Activated CD4-positive, alpha-beta T cell treated with anti-CD3 and anti-CD28 coated beads for 24 hours (primary cell): Measurements from ENCODE around the gene CRTC1.

Source experiments
- DNase-seq, 2 donors: peaks; one replicate each; pipeline ENCODE4 v3.0.0-alpha.2; 2020; ENCODE audit warnings: low read depth in 2 of 2

Gene CRTC1

GRCh38 chr19:18651300-18651699 lies 32.2 kb upstream of the CRTC1 start:
- DNase-seq = no peak

- no peak for DNase-seq
Measured at GRCh38 chr19:18651733-18652132, 31.7 kb upstream of the CRTC1 start.

GRCh38 chr19:18653853-18654252 lies 29.6 kb upstream of the CRTC1 start:
- DNase-seq = no peak

GRCh38 chr19:18654469-18654868 lies 29.0 kb upstream of the CRTC1 start:
- DNase-seq = no peak

GRCh38 chr19:18655173-18655844 lies 28.2 kb upstream of the CRTC1 start:
- no peak for DNase-seq

- no peak for DNase-seq
Measured at GRCh38 chr19:18656337-18657086, 27.0 kb upstream of the CRTC1 start.

- DNase-seq = no peak
Measured at GRCh38 chr19:18657590-18658365, 25.7 kb upstream of the CRTC1 start.

- no peak for DNase-seq
Measured at GRCh38 chr19:18658366-18658855, 25.1 kb upstream of the CRTC1 start.

- DNase-seq = no peak
Measured at GRCh38 chr19:18659281-18660050, 24.0 kb upstream of the CRTC1 start.

GRCh38 chr19:18660051-18660910 lies 23.2 kb upstream of the CRTC1 start:
- no peak for DNase-seq

- no peak for DNase-seq
Measured at GRCh38 chr19:18660939-18661670, 22.4 kb upstream of the CRTC1 start.

- DNase-seq = no peak
Measured at GRCh38 chr19:18662972-18663732, 20.3 kb upstream of the CRTC1 start.

GRCh38 chr19:18663940-18664530 lies 19.4 kb upstream of the CRTC1 start:
- DNase-seq = no peak

GRCh38 chr19:18665771-18666202 lies 17.7 kb upstream of the CRTC1 start:
- DNase-seq = no peak

GRCh38 chr19:18666317-18666716 lies 17.2 kb upstream of the CRTC1 start:
- DNase-seq = no peak

GRCh38 chr19:18666784-18667183 lies 16.7 kb upstream of the CRTC1 start:
- DNase-seq = no peak

GRCh38 chr19:18667531-18668251 lies 15.8 kb upstream of the CRTC1 start:
- no peak for DNase-seq

- no peak for DNase-seq
Measured at GRCh38 chr19:18668252-18668631, 15.2 kb upstream of the CRTC1 start.
